ENCODE measurements around the gene RAMP2.

RAMP2 gene

GRCh38 chr17:42781639-42782165, 20.7 kb downstream of the RAMP2 start:
- Histone ChIP-seq H3K9ac (ENCODE audit: low read length in 2 of 2) (peak overlapping the region in 1 of 2 donors; percentile 21), H3K4me1 (ENCODE audit: control insufficient read depth, insufficient read depth, low read length) (peaks cover 33% of the 10 kb centered on the region), H3K27me3 (ENCODE audit: control insufficient read depth in 1 of 2, insufficient read depth in 2 of 2, low read length in 2 of 2) (peaks cover 50 to 68% of the 10 kb centered on the region in 2 donors), H3K4me3 (ENCODE audit: low read length in 2 of 2) (peak overlapping the region in 1 of 2 donors; percentile 71), H3K9me3 (ENCODE audit: control insufficient read depth in 2 of 2, low read length in 2 of 2) (no peaks in the 10 kb centered on the region), H3K27ac (ENCODE audit: low read length) (no peak overlapping the region), H3K36me3 (ENCODE audit: control insufficient read depth in 2 of 2, insufficient read depth in 2 of 2, low read length in 2 of 2) (peaks cover 13% of the 10 kb centered on the region in 2 donors)

GRCh38 chr17:42782166-42783061, 21.4 kb downstream of the RAMP2 start:
- peaks cover 10 to 13% of the 10 kb centered on the region in 2 donors for H3K36me3 ChIP-seq (ENCODE audit: control insufficient read depth in 2 of 2, insufficient read depth in 2 of 2, low read length in 2 of 2)
- H3K4me1 ChIP-seq (ENCODE audit: control insufficient read depth, insufficient read depth, low read length), result peaks cover 33% of the 10 kb centered on the region
- H3K27me3 ChIP-seq (ENCODE audit: control insufficient read depth in 1 of 2, insufficient read depth in 2 of 2, low read length in 2 of 2), result peaks cover 50 to 72% of the 10 kb centered on the region in 2 donors
- no peak overlapping the region for H3K9ac ChIP-seq (ENCODE audit: low read length in 2 of 2)
- H3K27ac ChIP-seq (ENCODE audit: low read length), result no peak overlapping the region
- no peaks in the 10 kb centered on the region for H3K9me3 ChIP-seq (ENCODE audit: control insufficient read depth in 2 of 2, low read length in 2 of 2)
- H3K4me3 ChIP-seq (ENCODE audit: low read length in 2 of 2), result peak overlapping the region in 1 of 2 donors; percentile 71

GRCh38 chr17:42783062-42783790, 22.2 kb downstream of the RAMP2 start:
- Histone ChIP-seq H3K36me3 (ENCODE audit: control insufficient read depth in 2 of 2, insufficient read depth in 2 of 2, low read length in 2 of 2) (peaks cover 9 to 10% of the 10 kb centered on the region in 2 donors), H3K9me3 (ENCODE audit: control insufficient read depth in 2 of 2, low read length in 2 of 2) (no peaks in the 10 kb centered on the region), H3K4me1 (ENCODE audit: control insufficient read depth, insufficient read depth, low read length) (peaks cover 33% of the 10 kb centered on the region), H3K27me3 (ENCODE audit: control insufficient read depth in 1 of 2, insufficient read depth in 2 of 2, low read length in 2 of 2) (peaks cover 58 to 75% of the 10 kb centered on the region in 2 donors), H3K9ac (ENCODE audit: low read length in 2 of 2) (no peak overlapping the region), H3K27ac (ENCODE audit: low read length) (no peak overlapping the region), H3K4me3 (ENCODE audit: low read length in 2 of 2) (no peak overlapping the region)

- no peak overlapping the region for H3K4me3 ChIP-seq (ENCODE audit: low read length in 2 of 2)
- no peak overlapping the region for H3K9ac ChIP-seq (ENCODE audit: low read length in 2 of 2)
- peaks cover 58 to 76% of the 10 kb centered on the region in 2 donors for H3K27me3 ChIP-seq (ENCODE audit: control insufficient read depth in 1 of 2, insufficient read depth in 2 of 2, low read length in 2 of 2)
- H3K36me3 ChIP-seq (ENCODE audit: control insufficient read depth in 2 of 2, insufficient read depth in 2 of 2, low read length in 2 of 2), result peaks cover 3 to 6% of the 10 kb centered on the region in 2 donors
- H3K9me3 ChIP-seq (ENCODE audit: control insufficient read depth in 2 of 2, low read length in 2 of 2), result no peaks in the 10 kb centered on the region
- H3K27ac ChIP-seq (ENCODE audit: low read length), result no peak overlapping the region
- H3K4me1 ChIP-seq (ENCODE audit: control insufficient read depth, insufficient read depth, low read length), result peaks cover 33% of the 10 kb centered on the region
Observed at GRCh38 chr17:42783791-42784138, 22.7 kb downstream of the RAMP2 start.

GRCh38 chr17:42784409-42784808, 23.4 kb downstream of the RAMP2 start:
- no peak overlapping the region for H3K4me3 ChIP-seq (ENCODE audit: low read length in 2 of 2)
- H3K27me3 ChIP-seq (ENCODE audit: control insufficient read depth in 1 of 2, insufficient read depth in 2 of 2, low read length in 2 of 2), result peaks cover 58 to 76% of the 10 kb centered on the region in 2 donors
- H3K36me3 ChIP-seq (ENCODE audit: control insufficient read depth in 2 of 2, insufficient read depth in 2 of 2, low read length in 2 of 2), result peaks cover 0 to 2% of the 10 kb centered on the region in 2 donors
- H3K9me3 ChIP-seq (ENCODE audit: control insufficient read depth in 2 of 2, low read length in 2 of 2), result no peaks in the 10 kb centered on the region
- H3K9ac ChIP-seq (ENCODE audit: low read length in 2 of 2), result no peak overlapping the region
- H3K4me1 ChIP-seq (ENCODE audit: control insufficient read depth, insufficient read depth, low read length), result peaks cover 33% of the 10 kb centered on the region
- no peak overlapping the region for H3K27ac ChIP-seq (ENCODE audit: low read length)

- Histone ChIP-seq H3K4me1 (ENCODE audit: control insufficient read depth, insufficient read depth, low read length) (peaks cover 31% of the 10 kb centered on the region), H3K9me3 (ENCODE audit: control insufficient read depth in 2 of 2, low read length in 2 of 2) (no peaks in the 10 kb centered on the region), H3K4me3 (ENCODE audit: low read length in 2 of 2) (peak overlapping the region in 1 of 2 donors; percentile 8), H3K36me3 (ENCODE audit: control insufficient read depth in 2 of 2, insufficient read depth in 2 of 2, low read length in 2 of 2) (peaks cover 0 to 2% of the 10 kb centered on the region in 2 donors), H3K9ac (ENCODE audit: low read length in 2 of 2) (no peak overlapping the region), H3K27ac (ENCODE audit: low read length) (no peak overlapping the region), H3K27me3 (ENCODE audit: control insufficient read depth in 1 of 2, insufficient read depth in 2 of 2, low read length in 2 of 2) (peaks cover 56 to 74% of the 10 kb centered on the region in 2 donors)
Observed at GRCh38 chr17:42784811-42785592, 24.0 kb downstream of the RAMP2 start.

- H3K9me3 ChIP-seq (ENCODE audit: control insufficient read depth in 2 of 2, low read length in 2 of 2), result no peaks in the 10 kb centered on the region
- H3K27ac ChIP-seq (ENCODE audit: low read length), result no peak overlapping the region
- no peak overlapping the region for H3K9ac ChIP-seq (ENCODE audit: low read length in 2 of 2)
- H3K36me3 ChIP-seq (ENCODE audit: control insufficient read depth in 2 of 2, insufficient read depth in 2 of 2, low read length in 2 of 2), result peaks cover 0 to 2% of the 10 kb centered on the region in 2 donors
- peaks cover 13% of the 10 kb centered on the region for H3K4me1 ChIP-seq (ENCODE audit: control insufficient read depth, insufficient read depth, low read length)
- peaks cover 43 to 52% of the 10 kb centered on the region in 2 donors for H3K27me3 ChIP-seq (ENCODE audit: control insufficient read depth in 1 of 2, insufficient read depth in 2 of 2, low read length in 2 of 2)
- no peak overlapping the region for H3K4me3 ChIP-seq (ENCODE audit: low read length in 2 of 2)
Observed at GRCh38 chr17:42787266-42787665, 26.2 kb downstream of the RAMP2 start.

- Histone ChIP-seq H3K36me3 (ENCODE audit: control insufficient read depth in 2 of 2, insufficient read depth in 2 of 2, low read length in 2 of 2) (peaks cover 11 to 13% of the 10 kb centered on the region in 2 donors), H3K27me3 (ENCODE audit: control insufficient read depth in 1 of 2, insufficient read depth in 2 of 2, low read length in 2 of 2) (peaks cover 7 to 8% of the 10 kb centered on the region in 2 donors), H3K4me3 (ENCODE audit: low read length in 2 of 2) (no peak overlapping the region), H3K4me1 (ENCODE audit: control insufficient read depth, insufficient read depth, low read length) (peaks cover 5% of the 10 kb centered on the region), H3K9ac (ENCODE audit: low read length in 2 of 2) (no peak overlapping the region), H3K9me3 (ENCODE audit: control insufficient read depth in 2 of 2, low read length in 2 of 2) (no peaks in the 10 kb centered on the region), H3K27ac (ENCODE audit: low read length) (no peak overlapping the region)
Observed at GRCh38 chr17:42791948-42792347, 30.9 kb downstream of the RAMP2 start.

- H3K4me1 ChIP-seq (ENCODE audit: control insufficient read depth, insufficient read depth, low read length), result peaks cover 10% of the 10 kb centered on the region
- H3K9me3 ChIP-seq (ENCODE audit: control insufficient read depth in 2 of 2, low read length in 2 of 2), result no peaks in the 10 kb centered on the region
- no peak overlapping the region for H3K27ac ChIP-seq (ENCODE audit: low read length)
Observed at GRCh38 chr17:42792545-42792944, 31.5 kb downstream of the RAMP2 start.

GRCh38 chr17:42795061-42795460, 34.0 kb downstream of the RAMP2 start:
- Histone ChIP-seq H3K27me3 (ENCODE audit: control insufficient read depth in 1 of 2, insufficient read depth in 2 of 2, low read length in 2 of 2) (no peaks in the 10 kb centered on the region), H3K36me3 (ENCODE audit: control insufficient read depth in 2 of 2, insufficient read depth in 2 of 2, low read length in 2 of 2) (peaks cover 15 to 17% of the 10 kb centered on the region in 2 donors), H3K9me3 (ENCODE audit: control insufficient read depth in 2 of 2, low read length in 2 of 2) (no peaks in the 10 kb centered on the region), H3K4me1 (ENCODE audit: control insufficient read depth, insufficient read depth, low read length) (peaks cover 24% of the 10 kb centered on the region), H3K27ac (ENCODE audit: low read length) (no peak overlapping the region), H3K4me3 (ENCODE audit: low read length in 2 of 2) (no peak overlapping the region), H3K9ac (ENCODE audit: low read length in 2 of 2) (no peak overlapping the region)

More at GRCh38 chr17:42792545-42792944, 31.5 kb downstream of the RAMP2 start:
- H3K36me3 ChIP-seq (ENCODE audit: control insufficient read depth in 2 of 2, insufficient read depth in 2 of 2, low read length in 2 of 2), result peaks cover 16 to 17% of the 10 kb centered on the region in 2 donors
- no peak overlapping the region for H3K9ac ChIP-seq (ENCODE audit: low read length in 2 of 2)
- peaks cover 4 to 6% of the 10 kb centered on the region in 2 donors for H3K27me3 ChIP-seq (ENCODE audit: control insufficient read depth in 1 of 2, insufficient read depth in 2 of 2, low read length in 2 of 2)
- no peak overlapping the region for H3K4me3 ChIP-seq (ENCODE audit: low read length in 2 of 2)

Measured in stomach smooth muscle (tissue), 2 donors.